NCI-H2081 (cell line): Measurements from ENCODE around the gene RFLNA.
"Not testable (repeated sequence)": the region's sequence is repeated elsewhere in the genome, so short reads cannot be mapped to it uniquely, and the experiment has no call there.

Experiments
- DNase-seq, 2 experiments: peaks; one replicate each; lab custom pipeline; 2025; lab: John Stamatoyannopoulos, UW

The RFLNA gene

DNA sequence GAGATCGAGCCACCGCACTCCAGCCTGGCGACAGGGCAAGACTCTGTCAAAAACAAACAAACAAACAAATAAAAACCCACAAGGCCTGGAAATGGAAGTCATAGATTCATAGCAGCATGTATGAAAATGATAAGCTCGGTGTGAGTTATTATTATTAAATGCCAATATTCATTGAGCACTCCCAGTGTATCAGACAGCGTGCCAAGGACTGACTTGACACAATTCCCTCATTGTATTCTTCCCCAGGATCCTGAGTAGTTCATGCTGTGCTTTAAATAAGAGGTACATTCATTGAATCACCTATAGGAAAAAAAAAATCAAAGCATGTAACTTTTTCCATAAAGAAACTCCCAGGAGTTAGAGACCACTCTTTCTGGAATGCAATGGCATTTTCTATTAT, 12.6 kb upstream of the RFLNA start:
- no peak for DNase-seq

DNA sequence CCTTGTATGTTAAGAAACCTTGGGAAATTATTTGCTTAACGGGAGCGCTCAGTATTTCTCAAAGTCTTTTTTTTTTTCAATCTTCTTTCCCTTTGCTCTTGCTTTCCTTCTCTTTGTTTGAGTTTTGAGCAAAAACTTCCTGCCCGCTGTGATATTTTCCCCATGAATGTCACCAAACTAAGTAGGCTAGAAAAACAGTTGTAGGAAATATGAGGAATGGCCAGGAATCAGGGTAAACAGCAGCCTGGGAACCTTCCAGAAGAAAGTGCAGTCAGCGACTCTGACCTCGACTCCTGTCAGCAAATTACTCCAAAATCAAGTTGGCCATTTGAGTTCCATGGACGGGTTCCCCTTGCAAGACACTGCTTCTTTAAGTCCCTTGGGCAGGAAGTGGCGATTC, 11.6 kb upstream of the RFLNA start:
- no peak for DNase-seq

- no peak for DNase-seq
Observed at GRCh38 chr12:124284368-124284767, 10.5 kb upstream of the RFLNA start.

- DNase-seq = peak in 1 of 2 experiments; percentile 17
Observed at GRCh38 chr12:124286414-124286813, 8.5 kb upstream of the RFLNA start.

- DNase-seq = no peak
Observed at GRCh38 chr12:124286971-124287370, 7.9 kb upstream of the RFLNA start.

- DNase-seq = no peak
Observed at GRCh38 chr12:124289634-124290600, 5.0 kb upstream of the RFLNA start.

GRCh38 chr12:124292385-124292784, 2.5 kb upstream of the RFLNA start:
- DNase-seq = no peak

DNA sequence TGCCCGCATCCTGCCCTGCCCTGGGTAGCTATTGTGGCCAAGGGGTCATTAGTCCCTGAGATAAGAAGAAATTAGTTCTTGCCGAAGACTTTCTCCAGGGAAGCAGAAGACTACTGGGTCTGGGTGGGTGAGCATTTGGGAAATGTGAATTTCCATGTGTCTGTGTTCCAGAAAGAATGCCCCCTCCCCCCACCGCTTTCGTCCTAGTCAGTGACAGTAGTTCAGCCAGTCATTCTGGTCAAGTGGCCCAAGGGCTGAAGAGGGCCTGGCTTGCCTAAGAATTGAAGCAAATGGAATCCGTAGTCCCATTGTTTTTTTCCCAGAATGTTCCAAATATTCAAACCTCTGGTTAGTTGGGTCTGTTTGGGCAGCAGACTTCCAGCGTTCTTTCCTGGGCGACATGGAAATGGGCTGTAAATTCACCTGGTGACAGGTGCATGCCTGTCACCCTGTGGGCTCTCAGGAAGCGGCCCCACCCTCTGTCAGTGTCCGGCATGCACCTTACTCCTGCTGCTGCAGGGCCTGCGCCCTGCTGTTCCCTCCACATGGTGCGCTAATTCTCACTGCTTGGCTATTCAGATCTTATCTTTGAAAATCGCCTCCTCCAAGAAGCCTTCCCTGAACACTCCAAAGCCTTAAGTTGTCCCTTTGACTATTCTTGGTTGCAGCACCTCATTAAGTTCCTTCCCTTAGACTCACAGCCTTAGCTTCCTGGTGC, 1.4 kb upstream of the RFLNA start:
- no peak for DNase-seq

- DNase-seq = no peak
Observed at GRCh38 chr12:124295431-124296058, 652 bp downstream of the RFLNA start.

DNA sequence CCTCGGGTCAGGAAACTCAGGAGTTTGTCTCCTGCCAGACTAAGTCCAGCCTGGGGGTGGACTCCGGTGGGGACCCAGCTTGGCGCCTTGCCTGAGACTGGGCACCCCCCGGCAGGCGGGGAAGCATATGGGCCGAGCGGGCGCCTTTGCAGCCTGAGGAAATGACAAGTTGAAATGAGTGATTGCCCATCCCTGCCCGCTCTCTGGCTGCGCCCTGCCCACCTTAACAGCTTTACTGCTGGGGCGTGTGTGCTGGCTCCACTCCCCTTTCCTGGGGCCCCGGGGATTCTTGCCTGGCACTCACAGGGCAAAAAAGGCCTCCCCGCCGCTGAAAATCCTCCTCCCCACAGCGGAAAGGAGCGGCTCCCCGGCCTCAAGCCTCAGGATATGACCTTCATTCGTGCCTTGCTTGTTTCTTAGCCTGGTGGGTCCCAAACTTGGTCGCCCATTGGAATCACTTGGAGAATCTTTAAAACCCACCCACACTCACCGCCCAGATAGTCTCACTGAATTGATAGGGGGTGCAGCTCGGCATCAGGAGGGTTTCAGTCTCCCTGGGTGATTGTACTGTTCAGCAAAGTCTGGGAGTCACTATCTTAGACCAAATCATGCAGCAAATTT, 1.5 kb downstream of the RFLNA start:
- no peak for DNase-seq

DNA sequence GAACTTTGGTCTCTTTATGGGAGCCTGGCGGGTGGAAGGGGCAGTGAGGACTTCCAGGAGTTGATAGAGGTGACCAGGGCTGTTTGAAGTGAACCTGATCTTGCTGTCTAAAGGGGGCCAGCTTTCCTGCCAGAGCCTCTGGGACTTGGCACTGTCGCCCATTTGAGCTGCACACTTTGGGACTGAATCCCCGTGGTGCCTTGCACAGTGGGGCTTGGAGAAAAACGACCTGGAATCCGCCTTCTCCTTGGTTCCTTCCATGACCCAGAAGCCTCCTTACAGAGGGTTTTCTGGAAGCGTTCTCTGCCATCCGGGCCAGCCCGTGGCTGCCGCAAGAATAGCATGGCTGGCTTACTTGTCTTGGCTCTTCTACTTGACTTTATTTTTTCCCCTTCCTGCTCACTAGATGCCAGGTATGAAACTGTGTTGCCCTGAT, 2.0 kb downstream of the RFLNA start:
- DNase-seq = no peak

DNA sequence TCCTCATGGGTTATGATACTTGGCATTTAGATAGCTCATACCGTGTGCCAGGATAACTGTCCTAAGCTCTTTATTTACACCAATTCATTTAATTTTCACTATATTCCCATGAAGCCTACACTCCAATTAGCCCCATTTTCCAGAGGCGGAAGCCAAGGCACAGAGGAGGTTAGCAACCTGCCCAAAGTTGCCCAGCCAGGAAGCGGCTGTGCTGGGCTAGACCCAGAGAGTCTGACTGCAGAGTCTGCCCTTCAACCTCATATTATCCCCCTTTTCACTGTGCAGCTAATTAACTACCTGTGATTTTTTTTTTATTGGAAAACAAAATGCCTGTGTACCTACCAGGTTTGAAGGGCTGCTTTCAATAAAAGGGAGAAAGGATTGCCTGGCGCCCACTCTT, 2.5 kb downstream of the RFLNA start:
- no peak for DNase-seq

DNA sequence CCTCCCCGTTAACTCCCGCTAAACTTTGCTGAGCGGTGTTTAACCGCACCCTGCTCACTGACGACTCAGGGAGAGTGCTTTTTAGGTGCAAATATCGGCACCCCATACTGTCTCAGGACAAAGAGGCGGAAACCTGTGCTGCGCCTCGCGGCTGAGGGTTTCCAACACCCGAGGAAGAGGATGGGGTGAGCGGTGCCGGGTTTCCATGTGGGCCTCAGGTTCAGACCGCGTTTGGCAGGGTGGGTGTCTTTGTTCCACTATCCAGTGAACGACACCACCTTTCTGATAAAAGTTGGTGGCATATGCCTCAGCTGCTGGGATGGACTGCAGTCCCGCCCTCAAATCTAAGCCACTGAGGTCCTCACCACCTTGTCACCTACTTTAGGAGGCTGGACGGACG, 3.0 kb downstream of the RFLNA start:
- no peak for DNase-seq

- DNase-seq = no peak
Observed at GRCh38 chr12:124298685-124299410, 4.0 kb downstream of the RFLNA start.

GRCh38 chr12:124299628-124300388, 4.9 kb downstream of the RFLNA start:
- DNase-seq = no peak

- not testable (repeated sequence) for DNase-seq
Observed at GRCh38 chr12:124300657-124301056, 5.8 kb downstream of the RFLNA start.

- DNase-seq = no peak
Observed at GRCh38 chr12:124301084-124301654, 6.3 kb downstream of the RFLNA start.

- DNase-seq = no peak
Observed at GRCh38 chr12:124302241-124302806, 7.4 kb downstream of the RFLNA start.

- DNase-seq = no peak
Observed at GRCh38 chr12:124302807-124303578, 8.1 kb downstream of the RFLNA start.
